Measurements from ENCODE around the gene MRPL41. TPM values are rescaled to one million over a fixed set of nuclear protein-coding genes. Genes with fewer than 3 reads are reported as not detected.
"Not testable (repeated sequence)": the region's sequence is repeated elsewhere in the genome, so short reads cannot be mapped to it uniquely, and the experiment has no call there.

Gene MRPL41
- polyA plus RNA-seq, 1 donor from 2014 or later: 60.5 TPM

- Histone ChIP-seq H3K9me2 (ENCODE audit: insufficient read depth, low read length) (no peaks in the 10 kb centered on the region), H3K27me3 (ENCODE audit: insufficient read depth, low read depth, low read length) (no peaks in the 10 kb centered on the region), H2AFZ (ENCODE audit: low read depth, low read length) (no peak overlapping the region), H3K27ac (ENCODE audit: low read length) (no peak overlapping the region), H3K36me3 (ENCODE audit: insufficient read depth, low read length) (no peaks in the 10 kb centered on the region), H3K4me3 (ENCODE audit: low read length) (no peak overlapping the region), H3K9ac (ENCODE audit: low read length) (no peak overlapping the region), H3K4me2 (ENCODE audit: low read length) (no peak overlapping the region), H3K79me2 (replicated peaks; ENCODE audit: insufficient read depth, low read length) (no peaks in the 10 kb centered on the region), H4K20me1 (ENCODE audit: insufficient read depth) (no peaks in the 10 kb centered on the region), H3F3A (ENCODE audit: insufficient read depth, low read length, poor library complexity, severe bottlenecking) (no peaks in the 10 kb centered on the region), H3K9me3 (ENCODE audit: low read length) (no peaks in the 10 kb centered on the region)
- no peak for TF ChIP-seq REST (IDR thresholded peaks at IDR 0.05; ENCODE audit: borderline replicate concordance)
Observed at GRCh38 chr9:137564134-137564533, 12.5 kb downstream of the MRPL41 start.

GRCh38 chr9:137564817-137565411 lies 13.2 kb downstream of the MRPL41 start:
- Histone ChIP-seq H2AFZ (ENCODE audit: low read depth, low read length) (no peak overlapping the region), H3K9me3 (ENCODE audit: low read length) (no peaks in the 10 kb centered on the region), H3K4me3 (ENCODE audit: low read length) (no peak overlapping the region), H3K36me3 (ENCODE audit: insufficient read depth, low read length) (no peaks in the 10 kb centered on the region), H3K9ac (ENCODE audit: low read length) (no peak overlapping the region), H4K20me1 (ENCODE audit: insufficient read depth) (no peaks in the 10 kb centered on the region), H3K79me2 (replicated peaks; ENCODE audit: insufficient read depth, low read length) (no peaks in the 10 kb centered on the region), H3K4me2 (ENCODE audit: low read length) (no peak overlapping the region), H3K27me3 (ENCODE audit: insufficient read depth, low read depth, low read length) (no peaks in the 10 kb centered on the region), H3K9me2 (ENCODE audit: insufficient read depth, low read length) (no peaks in the 10 kb centered on the region), H3K27ac (ENCODE audit: low read length) (no peak overlapping the region), H3F3A (ENCODE audit: insufficient read depth, low read length, poor library complexity, severe bottlenecking) (no peaks in the 10 kb centered on the region)
- no peak for TF ChIP-seq EZH2 (IDR thresholded peaks at IDR 0.05; ENCODE audit: borderline replicate concordance, insufficient read depth, low read length, poor library complexity, severe bottlenecking)

GRCh38 chr9:137568445-137568844 lies 16.8 kb downstream of the MRPL41 start:
- not testable (repeated sequence) for H2AFZ ChIP-seq (ENCODE audit: low read depth, low read length); H3K9me3 ChIP-seq (ENCODE audit: low read length); H3K9me2 ChIP-seq (ENCODE audit: insufficient read depth, low read length); H3K27ac ChIP-seq (ENCODE audit: low read length); H3K9ac ChIP-seq (ENCODE audit: low read length); H3K36me3 ChIP-seq (ENCODE audit: insufficient read depth, low read length); H4K20me1 ChIP-seq (ENCODE audit: insufficient read depth); H3F3A ChIP-seq (ENCODE audit: insufficient read depth, low read length, poor library complexity, severe bottlenecking); H3K4me3 ChIP-seq (ENCODE audit: low read length); H3K27me3 ChIP-seq (ENCODE audit: insufficient read depth, low read depth, low read length); H3K79me2 ChIP-seq (replicated peaks; ENCODE audit: insufficient read depth, low read length); H3K4me2 ChIP-seq (ENCODE audit: low read length)

GRCh38 chr9:137569609-137570203 lies 18.0 kb downstream of the MRPL41 start:
- Histone ChIP-seq H3K27ac (ENCODE audit: low read length) (no peak overlapping the region), H3K4me3 (ENCODE audit: low read length) (no peak overlapping the region), H3K36me3 (ENCODE audit: insufficient read depth, low read length) (no peaks in the 10 kb centered on the region), H3K9me3 (ENCODE audit: low read length) (no peaks in the 10 kb centered on the region), H3K79me2 (replicated peaks; ENCODE audit: insufficient read depth, low read length) (no peaks in the 10 kb centered on the region), H3K4me2 (ENCODE audit: low read length) (no peak overlapping the region), H3K9ac (ENCODE audit: low read length) (no peak overlapping the region), H3F3A (ENCODE audit: insufficient read depth, low read length, poor library complexity, severe bottlenecking) (no peaks in the 10 kb centered on the region), H3K9me2 (ENCODE audit: insufficient read depth, low read length) (no peaks in the 10 kb centered on the region), H3K27me3 (ENCODE audit: insufficient read depth, low read depth, low read length) (no peaks in the 10 kb centered on the region), H2AFZ (ENCODE audit: low read depth, low read length) (no peak overlapping the region), H4K20me1 (ENCODE audit: insufficient read depth) (no peaks in the 10 kb centered on the region)
- TF ChIP-seq RAD21 (conservative IDR thresholded peaks at IDR 0.05) (no peak), MXI1 (conservative IDR thresholded peaks at IDR 0.05; ENCODE audit: poor library complexity, severe bottlenecking) (no peak), REST (IDR thresholded peaks at IDR 0.05; ENCODE audit: borderline replicate concordance) (no peak), EP300 (conservative IDR thresholded peaks at IDR 0.05; ENCODE audit: poor library complexity, severe bottlenecking) (no peak)
